Stimulated activated CD4-positive, alpha-beta T cell treated with anti-CD3 and anti-CD28 coated beads, Interleukin-15, amount 100 ng/mL, for 1 hour (primary cell): Measurements from ENCODE around the gene POPDC3.

ENCODE experiments used
- DNase-seq, 2 donors: peaks; one replicate each; pipeline ENCODE4 v3.0.0-alpha.2; 2020; ENCODE audit warnings: low read depth in 1 of 2, low spot score in 1 of 2

Gene POPDC3

DNA sequence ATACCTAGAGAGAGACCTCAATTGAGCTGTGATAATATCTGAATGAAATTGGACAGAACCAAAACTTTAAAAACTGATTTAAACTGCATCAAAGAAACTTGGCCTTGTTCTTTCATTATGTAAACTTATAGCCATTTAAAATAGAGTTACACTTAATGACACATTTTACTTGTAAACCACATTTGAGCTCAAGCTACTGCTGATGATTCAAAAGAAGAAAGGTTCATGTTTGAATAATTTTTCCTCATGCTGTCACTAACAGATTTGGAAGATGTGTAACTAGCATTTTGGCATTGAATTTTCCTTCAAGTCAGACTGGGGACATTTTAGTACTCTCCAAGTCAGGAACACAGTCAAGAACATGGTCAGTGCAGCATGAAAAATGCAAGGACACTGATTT, 26.9 kb downstream of the POPDC3 start:
- no peak for DNase-seq

DNA sequence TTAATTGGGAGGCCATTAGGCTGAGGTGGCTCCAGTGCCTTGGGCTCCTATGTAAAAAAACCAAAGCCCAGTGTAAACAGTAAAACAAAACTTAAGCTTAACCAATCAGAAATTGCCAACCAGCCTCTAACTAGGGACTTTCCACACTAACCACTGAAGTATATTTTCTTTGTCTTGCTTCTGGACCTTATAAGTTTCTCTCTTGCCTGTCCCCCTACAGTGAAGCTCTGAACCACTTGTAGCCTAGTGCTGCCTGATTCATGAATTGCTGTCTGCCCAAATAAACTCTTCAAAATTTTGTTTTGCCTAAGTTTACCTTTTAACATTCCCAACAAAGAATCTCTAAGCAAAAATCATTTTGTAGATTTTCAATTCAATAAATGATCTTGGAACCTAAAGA, 28.2 kb downstream of the POPDC3 start:
- DNase-seq, result no peak

DNA sequence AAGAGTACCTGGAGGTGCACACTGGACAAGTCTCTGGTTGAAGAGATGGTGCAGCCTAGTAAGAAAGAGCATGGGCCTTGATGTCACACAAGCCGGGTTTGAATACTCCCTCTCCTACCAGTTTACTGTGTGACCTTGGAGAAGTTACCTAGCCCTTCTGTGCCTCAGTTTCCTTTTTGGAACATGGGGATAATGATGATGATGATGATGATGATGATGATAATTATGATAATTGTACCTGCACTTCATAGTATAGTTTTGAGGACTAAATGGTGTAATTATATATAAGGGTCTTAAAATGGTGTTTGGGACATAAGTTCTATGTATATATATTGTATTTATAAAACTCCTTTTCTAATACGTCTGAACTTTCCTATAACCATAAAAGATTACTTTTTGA, 41.7 kb downstream of the POPDC3 start:
- DNase-seq, result no peak

DNA sequence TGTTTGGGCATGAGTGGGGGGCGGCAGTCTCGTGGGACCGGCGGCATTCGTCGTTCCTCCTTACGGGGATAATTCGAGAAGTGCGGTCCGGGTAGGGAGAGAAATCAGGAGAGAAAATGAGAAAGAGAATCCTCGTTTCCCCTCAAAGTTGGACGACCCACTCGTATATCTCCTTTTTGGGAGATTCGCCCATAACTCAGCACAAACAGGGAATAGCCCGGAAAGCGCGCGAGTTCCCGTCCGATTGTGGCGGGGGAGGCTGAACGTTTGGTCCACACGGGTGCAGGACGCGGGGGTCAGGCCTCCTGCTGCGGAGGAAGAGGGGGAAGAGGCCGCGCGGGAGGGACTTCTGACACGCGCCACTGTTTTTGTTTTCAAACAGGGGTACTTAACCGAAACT, 42.4 kb downstream of the POPDC3 start:
- DNase-seq, result no peak

DNA sequence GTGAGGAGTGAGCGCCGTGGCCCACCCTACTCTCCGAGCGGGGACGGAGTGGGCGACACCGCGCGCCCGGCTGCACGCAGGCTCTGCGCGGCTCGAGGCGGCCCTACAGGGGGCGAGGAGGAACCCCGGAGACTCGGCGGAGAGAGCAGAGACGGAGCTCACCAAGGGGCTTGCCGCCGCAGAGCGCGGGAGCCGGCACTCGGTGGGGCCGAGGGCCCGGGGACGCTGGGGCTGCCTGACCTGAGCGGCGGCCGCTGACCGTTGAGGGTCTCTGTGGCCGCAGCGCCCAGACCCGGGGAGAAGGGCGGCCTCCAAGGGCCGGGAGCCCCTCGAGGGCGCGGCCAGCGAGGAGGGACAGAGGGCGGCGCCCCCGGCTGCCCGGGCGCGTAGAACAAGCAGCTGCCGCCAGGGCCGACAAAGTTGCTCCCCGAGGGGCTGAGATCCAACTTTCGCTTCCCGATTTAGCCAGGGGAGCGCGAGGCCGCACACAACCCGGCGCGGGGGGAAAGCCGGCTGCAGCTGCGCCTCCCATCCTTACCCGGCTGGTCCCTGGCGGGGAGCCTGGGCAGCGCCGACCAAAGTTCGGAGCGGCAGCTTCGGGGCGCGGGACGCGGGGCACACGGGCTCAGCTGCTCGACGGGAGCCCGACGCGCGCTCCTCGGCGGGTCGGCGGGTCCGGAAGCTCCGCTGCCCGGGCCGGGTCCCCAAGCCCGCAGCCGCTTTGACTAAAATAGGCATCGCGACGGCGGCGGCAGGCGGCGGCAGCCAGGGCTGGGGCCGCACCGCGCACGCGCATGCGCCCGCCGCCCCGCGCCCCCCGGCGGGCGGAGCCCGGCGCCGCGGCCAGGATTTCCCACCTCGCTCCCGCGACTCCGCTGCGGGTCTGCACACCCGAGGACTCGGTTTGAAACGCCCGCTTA, 43.1 kb downstream of the POPDC3 start:
- DNase-seq, result no peak

DNA sequence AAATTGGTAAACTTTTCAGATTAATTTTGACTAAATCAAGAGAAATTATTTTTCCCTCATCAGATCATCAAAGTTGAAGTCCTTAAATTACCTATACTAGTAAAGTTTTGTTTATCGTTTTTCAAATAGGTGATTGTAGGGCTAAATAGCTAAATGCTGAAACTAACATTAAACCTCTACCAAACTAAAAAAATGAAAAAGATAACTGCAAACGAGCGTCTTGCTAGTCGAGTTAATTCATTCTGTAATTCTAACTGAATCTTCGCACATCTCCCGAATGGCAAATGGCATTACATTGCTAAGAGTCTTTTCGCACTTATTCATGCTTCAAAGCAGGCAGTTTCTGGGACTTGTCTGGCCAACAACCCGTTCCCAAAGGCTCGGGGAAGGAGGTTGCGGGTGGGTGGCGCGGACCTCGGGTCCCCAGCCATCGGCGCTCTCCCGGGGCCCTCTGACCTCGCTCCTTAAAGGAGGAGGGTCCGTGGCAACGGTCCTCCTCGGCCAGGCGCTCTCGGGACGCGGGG, 43.8 kb downstream of the POPDC3 start:
- DNase-seq, result no peak

DNA sequence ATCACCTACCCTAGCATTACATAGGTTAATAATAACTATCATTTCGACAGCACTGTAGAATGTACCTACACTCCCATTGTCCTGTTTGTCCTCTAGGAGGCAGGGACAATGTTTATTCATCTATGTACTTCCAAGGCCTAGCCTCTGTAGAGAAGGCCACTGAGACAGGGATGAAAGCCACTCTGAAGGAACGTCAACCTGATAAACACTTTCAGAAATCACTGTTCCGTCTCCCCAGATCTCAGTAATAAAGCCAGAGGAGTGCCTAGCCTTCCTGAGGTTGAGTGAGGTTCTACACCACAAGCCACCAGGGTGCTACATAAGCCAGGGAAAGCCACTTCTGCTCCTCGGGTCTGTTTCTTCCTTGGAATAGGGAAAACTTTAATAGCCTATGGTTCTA, 44.8 kb downstream of the POPDC3 start:
- DNase-seq, result no peak

DNA sequence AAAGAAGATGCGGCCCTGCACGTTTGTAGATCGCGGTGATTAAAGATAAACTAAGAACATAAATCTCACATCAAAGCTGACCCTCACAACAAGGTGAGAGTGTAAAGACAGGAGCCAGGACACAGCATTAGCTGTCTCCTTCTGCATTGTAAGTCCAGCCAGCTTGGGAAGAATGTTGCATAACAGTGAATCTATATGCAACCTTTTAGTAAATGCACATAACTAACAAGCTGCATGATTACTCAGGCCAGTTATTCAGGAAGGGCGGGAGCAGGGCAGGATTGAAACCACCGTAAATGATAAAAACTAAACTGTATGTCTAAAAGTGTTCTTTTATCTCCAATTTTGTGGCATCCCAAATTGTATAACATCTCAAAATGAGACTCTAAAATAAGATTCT, 57.1 kb downstream of the POPDC3 start:
- DNase-seq, result no peak

DNA sequence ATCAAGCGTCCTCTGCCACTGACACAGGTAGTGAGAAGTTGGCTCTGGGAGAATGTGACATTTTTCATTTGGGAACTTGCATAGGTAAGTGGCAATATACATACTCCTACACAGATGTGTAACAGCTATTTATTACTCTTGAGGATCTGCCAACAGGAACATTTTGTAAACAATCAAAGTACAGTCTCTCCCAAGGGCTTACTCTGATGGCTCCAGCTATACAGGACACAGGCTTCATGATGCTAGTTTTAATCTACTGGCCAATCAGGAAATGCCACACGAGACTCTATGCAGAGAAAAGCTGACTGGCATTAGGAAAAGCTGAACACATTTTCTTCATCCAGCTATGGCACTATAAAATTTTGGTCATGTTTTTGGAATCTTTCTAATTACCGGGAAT, 57.8 kb downstream of the POPDC3 start:
- no peak for DNase-seq

DNA sequence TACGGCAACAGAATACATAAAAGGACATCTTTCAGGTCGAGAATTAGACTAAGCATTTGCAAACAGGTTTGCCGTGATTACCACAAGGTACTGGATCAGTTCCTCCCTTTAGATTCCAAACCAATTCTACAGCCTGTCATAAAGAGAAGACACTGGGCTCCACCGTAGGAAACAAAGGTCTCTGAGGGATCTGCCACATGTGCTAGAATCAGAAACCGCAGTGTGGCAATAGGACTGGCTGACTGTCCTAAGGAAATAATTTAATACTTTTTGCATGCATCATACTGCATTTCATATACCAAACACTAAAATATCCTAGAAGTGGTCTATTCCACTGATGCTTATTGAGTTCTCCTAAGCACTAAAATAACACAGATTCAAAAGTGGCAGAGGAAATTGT, 59.2 kb downstream of the POPDC3 start:
- no peak for DNase-seq

DNA sequence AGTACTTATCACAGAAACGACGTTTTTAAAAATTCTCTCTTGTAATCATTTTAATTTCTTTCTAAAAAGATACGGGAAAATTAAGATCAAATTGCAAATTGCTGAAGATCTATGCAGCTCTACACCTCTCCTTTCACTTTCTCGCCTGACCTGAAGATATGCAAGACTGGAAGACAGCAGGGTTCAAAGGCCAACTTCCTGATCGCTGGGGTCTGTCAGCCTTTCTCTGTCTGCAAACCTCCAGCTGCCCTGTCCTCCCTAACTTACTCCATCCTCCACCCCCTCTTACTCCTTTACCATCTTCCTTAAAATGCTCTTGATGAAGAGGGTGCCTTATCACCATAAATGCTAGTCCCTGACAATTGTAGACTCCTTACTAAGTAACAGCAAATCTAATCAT, 63.7 kb downstream of the POPDC3 start:
- no peak for DNase-seq

DNA sequence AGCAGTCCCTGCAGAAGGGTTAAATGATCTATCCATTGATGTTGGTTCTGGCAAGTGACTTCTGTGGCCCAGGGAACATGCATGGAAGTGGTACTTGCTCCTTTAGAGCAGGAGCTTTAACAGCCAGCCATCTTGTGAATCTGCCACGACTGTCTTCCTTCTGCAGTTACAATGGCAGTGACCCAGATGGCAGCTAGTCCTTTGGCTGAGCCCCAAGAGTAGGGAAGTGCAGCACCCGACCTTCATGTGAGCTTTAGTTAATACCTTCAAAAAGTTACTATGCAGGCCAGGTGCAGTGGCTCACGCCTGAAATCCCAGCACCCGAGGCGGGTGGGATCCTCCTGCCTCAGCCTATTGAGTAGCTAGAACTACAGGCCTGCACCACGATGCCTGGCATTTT, 66.4 kb downstream of the POPDC3 start:
- DNase-seq, result no peak

DNA sequence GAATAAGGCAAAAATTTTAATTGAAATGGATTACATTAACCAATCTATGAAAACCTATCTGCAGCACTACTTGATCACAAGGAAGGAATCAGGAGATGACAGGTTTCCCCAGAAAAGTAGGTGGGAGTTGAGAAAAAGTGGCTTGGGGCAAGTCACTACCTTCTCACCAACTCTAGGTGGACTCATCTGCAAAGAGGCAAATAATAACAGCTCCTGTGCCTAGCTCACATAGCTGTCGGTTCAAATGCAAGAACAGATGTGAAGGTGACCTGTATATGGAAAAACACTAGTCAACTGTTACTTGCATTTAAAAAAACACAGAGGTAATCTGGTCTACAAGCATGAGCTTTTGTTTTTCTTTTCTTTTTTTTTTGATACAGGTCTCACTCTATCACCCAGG, 67.2 kb downstream of the POPDC3 start:
- no peak for DNase-seq

DNA sequence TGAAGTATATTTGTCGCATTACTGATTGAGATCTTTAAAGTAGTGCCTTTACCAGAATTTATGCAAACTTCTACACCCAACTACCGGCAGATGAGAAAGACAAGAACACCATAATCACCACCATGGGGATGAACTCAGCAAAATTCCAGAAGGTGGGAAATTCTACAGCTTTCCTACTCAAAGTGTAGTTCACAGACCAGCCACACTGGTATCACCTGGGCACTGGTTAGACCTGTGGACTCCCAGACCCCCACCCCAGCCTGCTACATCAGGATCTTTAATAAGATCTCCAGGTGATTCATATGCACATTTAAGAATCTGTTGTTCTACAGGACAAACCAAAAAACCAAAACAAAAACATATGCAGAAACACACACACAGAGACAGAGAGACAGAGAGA, 67.9 kb downstream of the POPDC3 start:
- DNase-seq, result no peak

DNA sequence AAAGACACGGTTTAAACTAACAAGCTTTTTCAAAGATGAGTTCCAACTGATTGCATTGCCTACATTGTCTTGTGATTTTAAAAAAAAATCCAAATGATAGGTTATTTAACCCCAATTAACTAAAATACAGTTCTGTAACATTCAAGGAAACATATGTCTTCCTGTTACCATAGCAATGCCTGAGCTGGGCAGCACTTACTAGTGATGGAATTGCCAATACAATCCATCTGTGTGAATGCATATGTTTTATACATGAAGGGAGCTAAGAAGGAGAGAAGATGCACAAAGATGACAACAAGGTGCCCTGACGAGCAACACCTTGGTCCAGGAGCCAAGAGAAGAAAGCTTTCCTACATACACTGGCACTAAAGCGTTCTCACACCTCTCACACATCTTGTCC, 68.7 kb downstream of the POPDC3 start:
- no peak for DNase-seq

DNA sequence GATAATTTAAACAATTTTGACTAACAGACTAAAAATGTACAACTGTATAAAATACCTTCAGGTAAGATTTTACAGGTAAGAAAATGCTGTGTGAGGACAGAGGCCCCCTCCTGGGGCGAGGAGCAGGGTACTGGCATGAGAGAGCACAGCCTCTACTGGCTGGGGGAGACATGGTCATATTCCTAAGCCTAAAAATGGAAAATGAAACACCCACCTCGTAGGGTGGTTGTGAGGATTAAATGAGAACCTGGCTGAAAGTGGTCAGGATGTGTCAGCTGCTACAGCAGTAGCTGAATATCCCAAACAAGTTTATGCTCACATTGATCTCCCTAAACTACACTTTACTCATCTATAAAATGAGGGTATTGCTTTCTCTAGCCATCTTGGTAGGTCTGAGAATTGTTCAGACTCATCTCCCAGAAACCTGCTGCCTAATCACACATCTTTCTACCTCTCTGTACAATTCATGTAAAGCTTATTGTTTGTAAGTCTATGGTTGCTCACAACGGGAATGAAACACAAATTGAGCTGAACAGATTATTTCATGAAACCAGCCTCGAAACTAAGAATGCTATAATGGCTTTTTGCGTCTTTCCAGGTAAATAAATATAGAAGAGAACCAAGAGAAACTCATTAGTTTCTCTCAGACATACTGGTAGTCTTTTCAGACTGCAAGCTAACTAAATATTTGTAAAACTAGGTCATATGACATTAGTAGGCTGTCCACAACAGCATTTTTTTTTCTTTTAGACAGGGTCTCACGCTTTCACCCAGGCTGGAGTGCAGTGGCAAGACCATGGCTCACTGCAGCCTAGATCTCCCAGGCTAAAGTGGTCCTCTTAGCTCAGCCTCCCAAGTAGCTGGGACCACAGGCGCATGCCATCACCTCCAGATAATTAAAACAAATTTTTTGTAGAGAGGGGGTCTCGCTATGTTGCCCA, 69.6 kb downstream of the POPDC3 start:
- no peak for DNase-seq

DNA sequence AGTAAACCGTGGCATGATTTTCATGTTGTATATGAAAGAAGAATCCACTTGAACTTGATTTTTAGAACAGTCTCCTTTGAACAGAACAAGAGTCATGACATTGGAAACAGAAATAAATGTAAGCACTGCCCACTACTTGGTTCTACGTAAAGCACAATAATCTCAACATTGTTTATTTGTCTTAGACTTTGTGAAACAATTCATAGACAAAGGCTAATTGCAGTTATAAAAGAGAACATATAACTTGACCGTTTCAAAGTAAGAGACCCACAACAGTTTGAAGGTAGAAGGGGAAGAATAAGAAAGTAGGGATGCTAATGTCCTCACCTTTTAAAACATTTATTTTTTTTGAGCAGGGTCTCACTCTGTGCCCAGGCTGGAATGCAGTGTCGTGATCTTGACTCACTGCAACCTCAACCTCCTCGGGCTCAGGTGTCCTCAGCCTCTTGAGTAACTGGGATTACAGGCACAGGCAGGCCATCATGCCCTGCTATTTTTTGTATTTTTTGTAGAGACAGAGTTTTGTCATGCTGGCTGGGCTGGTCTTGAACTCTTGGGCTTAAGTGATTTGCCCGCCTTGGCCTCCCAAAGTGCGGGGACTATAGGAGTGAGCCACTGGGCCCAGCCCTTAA, 71.1 kb downstream of the POPDC3 start:
- DNase-seq, result no peak
